Retinal pigment epithelial cell (primary cell): ENCODE data around the gene MRPL22.

ENCODE experiments used
- DNase-seq: peaks from one replicate; pipeline ENCODE4 v3.0.0-alpha.2; 2010; ENCODE audit warnings: low read depth
- H3K4me3 ChIP-seq: 2 replicates; pipeline ENCODE4 v1.5.1; 2011; ENCODE audit warnings: mild to moderate bottlenecking, low read length, control low read depth, moderate library complexity
- CTCF ChIP-seq: conservative IDR thresholded peaks from 2 replicates; pipeline ENCODE4 v1.5.1; 2011; ENCODE audit warnings: low read depth, low read length, control low read depth, inconsistent platforms

Gene MRPL22

GRCh38 chr5:154940772-154941620 lies at the start of gene MRPL22:
TSS of gene MRPL22 (plus strand) at chr5:154941073. CDS start at chr5:154941111, 38 bp downstream.
- peak; percentile 69 for DNase-seq
- TF ChIP-seq CTCF = no peak
- H3K4me3 ChIP-seq = peak within 1 kb of the TSS; percentile 99

- TF ChIP-seq CTCF = no peak
- H3K4me3 ChIP-seq = no peak overlapping the region
- DNase-seq = no peak
These were observed 48.5 kb upstream of the MRPL22 start for GRCh38 chr5:154892369-154892771.

- no peak for TF ChIP-seq CTCF
- no peak for DNase-seq
- no peak overlapping the region for H3K4me3 ChIP-seq
These were observed 47.5 kb upstream of the MRPL22 start for GRCh38 chr5:154893381-154893780.

- no peak for TF ChIP-seq CTCF
- no peak for DNase-seq
- no peak overlapping the region for H3K4me3 ChIP-seq
These were observed 45.0 kb upstream of the MRPL22 start for GRCh38 chr5:154895606-154896561.

GRCh38 chr5:154896562-154897165 lies 44.2 kb upstream of the MRPL22 start:
- no peak overlapping the region for H3K4me3 ChIP-seq
- DNase-seq = no peak
- no peak for TF ChIP-seq CTCF

- no peak for DNase-seq
- no peak for TF ChIP-seq CTCF
- H3K4me3 ChIP-seq = no peak overlapping the region
These were observed 42.7 kb upstream of the MRPL22 start for GRCh38 chr5:154898210-154898609.
